GM19099 (cell line): Measurements from ENCODE around the gene POLE4.

ENCODE experiments used
- POLR2A ChIP-seq: IDR thresholded peaks from 3 replicates; pipeline ENCODE4 v1.6.1; 2011; ENCODE audit warnings: low read depth; ENCODE audit not compliant: insufficient read length; ENCODE audit errors: extremely low read depth

The POLE4 gene

GRCh38 chr2:74930811-74931486 lies 27.5 kb upstream of the POLE4 start:
- TF ChIP-seq POLR2A, result no peak

- TF ChIP-seq POLR2A, result no peak
These were observed 26.5 kb upstream of the POLE4 start for GRCh38 chr2:74931940-74932339.

- no peak for TF ChIP-seq POLR2A
These were observed 22.5 kb upstream of the POLE4 start for GRCh38 chr2:74935975-74936391.

- TF ChIP-seq POLR2A, result no peak
These were observed 21.1 kb upstream of the POLE4 start for GRCh38 chr2:74937221-74937880.

GRCh38 chr2:74938264-74938663 lies 20.2 kb upstream of the POLE4 start:
- no peak for TF ChIP-seq POLR2A

- TF ChIP-seq POLR2A, result no peak
These were observed 18.3 kb upstream of the POLE4 start for GRCh38 chr2:74939919-74940812.

GRCh38 chr2:74941284-74941683 lies 17.2 kb upstream of the POLE4 start:
- TF ChIP-seq POLR2A, result no peak

- no peak for TF ChIP-seq POLR2A
These were observed 16.2 kb upstream of the POLE4 start for GRCh38 chr2:74942263-74942662.

GRCh38 chr2:74944987-74945787 lies 13.3 kb upstream of the POLE4 start:
- TF ChIP-seq POLR2A, result no peak

- no peak for TF ChIP-seq POLR2A
These were observed 12.6 kb upstream of the POLE4 start for GRCh38 chr2:74945788-74946331.

GRCh38 chr2:74947703-74948102 lies 10.7 kb upstream of the POLE4 start:
- TF ChIP-seq POLR2A, result no peak

- TF ChIP-seq POLR2A, result no peak
These were observed 9.7 kb upstream of the POLE4 start for GRCh38 chr2:74948779-74949178.

GRCh38 chr2:74951211-74951754 lies 7.2 kb upstream of the POLE4 start:
- TF ChIP-seq POLR2A, result no peak

- no peak for TF ChIP-seq POLR2A
These were observed 5.9 kb upstream of the POLE4 start for GRCh38 chr2:74952575-74952974.

GRCh38 chr2:74953796-74954499 lies 4.5 kb upstream of the POLE4 start:
- TF ChIP-seq POLR2A, result no peak
